ENCODE results near the gene CIB4.

- TF ChIP-seq REST (IDR thresholded peaks at IDR 0.05; ENCODE audit: borderline replicate concordance) = no peak
- no peak for TF ChIP-seq REST (CRISPR knock-in tag; IDR thresholded peaks at IDR 0.05; ENCODE audit: low read depth)
- no peak for TF ChIP-seq MCM2 (IDR thresholded peaks at IDR 0.05; ENCODE audit: low read depth)
Measured at GRCh38 chr2:26646986-26647672, 6.0 kb upstream of the CIB4 start.
